ENCODE measurements around the gene CAPN15. TPM values are rescaled to one million over a fixed set of nuclear protein-coding genes. Genes with fewer than 3 reads are reported as not detected.

The CAPN15 gene
- polyA plus RNA-seq, 3 donors = 3.4 to 42.6 (median 3.9) TPM

DNA sequence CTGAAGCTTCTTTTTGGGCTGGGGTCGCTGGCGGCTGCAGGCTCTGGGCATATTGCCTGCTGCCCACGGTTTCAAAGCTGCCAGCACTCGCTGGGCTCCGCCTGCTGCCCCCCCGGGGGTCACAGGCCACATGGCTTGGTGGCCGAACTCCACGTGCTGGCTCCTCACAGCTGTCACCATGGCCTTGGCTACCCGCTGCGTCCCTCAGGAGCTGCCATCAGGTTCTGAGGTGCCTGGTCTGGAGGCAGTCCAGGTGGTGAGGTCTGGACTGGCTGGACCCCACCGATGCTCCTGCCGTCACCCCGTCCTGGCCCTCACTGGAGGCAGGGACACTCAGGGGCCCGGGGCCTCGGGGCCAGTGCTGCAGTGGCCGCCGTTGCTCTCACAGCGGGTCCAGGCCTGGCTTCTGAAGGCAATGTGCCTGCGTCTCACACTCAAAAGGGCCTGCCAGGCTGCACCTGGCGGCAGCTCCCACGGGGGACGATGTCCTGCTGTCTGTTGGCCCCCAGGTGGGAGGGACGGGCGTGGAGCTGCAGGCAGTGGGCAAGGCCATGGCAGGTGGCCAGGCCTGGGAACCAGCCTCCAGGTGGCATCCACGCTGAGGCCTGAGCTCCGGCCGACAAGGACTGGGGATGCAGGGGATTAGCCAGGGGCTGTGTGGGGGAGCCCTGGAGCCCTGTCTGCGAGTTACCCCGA lies 13.3 kb downstream of the CAPN15 start:
- Mint-ChIP-seq H3K27ac (no peak overlapping the region), H3K9me3 (no peaks in the 10 kb centered on the region), H3K36me3 (peaks cover 22 to 35% of the 10 kb centered on the region in 2 donors), H3K4me1 (no peaks in the 10 kb centered on the region), H3K4me3 (no peak overlapping the region), H3K27me3 (ENCODE audit: low read depth in 3 of 3) (no peaks in the 10 kb centered on the region)
- intact Hi-C loops (cut with micrococcal nuclease) = no loop called here
- Histone ChIP-seq H3K4me1 (ENCODE audit: control insufficient read depth in 1 of 2, insufficient read depth in 2 of 2, low read length in 2 of 2) (peaks cover under 1 to 2% of the 10 kb centered on the region in 2 donors), H4K20me1 (ENCODE audit: insufficient read depth, low read length) (peaks cover 95% of the 10 kb centered on the region), H3K79me2 (ENCODE audit: insufficient read depth, low read length) (peaks cover 67% of the 10 kb centered on the region), H3K27ac (ENCODE audit: low read depth in 1 of 2, low read length in 2 of 2) (no peak overlapping the region), H3K4me3 (replicated peaks in 1 of 3; ENCODE audit: low read depth in 2 of 3, low read length in 3 of 3) (no peak overlapping the region), H3K4me2 (replicated peaks; ENCODE audit: extremely low read depth, low read length, poor library complexity, severe bottlenecking) (no peak overlapping the region), H3K9me3 (replicated peaks in 1 of 2; ENCODE audit: control insufficient read depth in 1 of 2, insufficient read depth in 1 of 2, low read length in 2 of 2) (no peaks in the 10 kb centered on the region), H3K9ac (ENCODE audit: insufficient read depth, low read length, poor library complexity, severe bottlenecking) (no peak overlapping the region), H2AFZ (ENCODE audit: insufficient read depth, low read depth, low read length, poor library complexity, severe bottlenecking) (no peak overlapping the region), H3K36me3 (replicated peaks in 1 of 2; ENCODE audit: control insufficient read depth in 1 of 2, insufficient read depth in 2 of 2, low read length in 2 of 2) (peaks cover 24 to 46% of the 10 kb centered on the region in 2 donors), H3K27me3 (ENCODE audit: control insufficient read depth in 2 of 2, insufficient read depth in 2 of 2, low read length in 2 of 2) (no peaks in the 10 kb centered on the region)
- TF ChIP-seq, protein P1, sequence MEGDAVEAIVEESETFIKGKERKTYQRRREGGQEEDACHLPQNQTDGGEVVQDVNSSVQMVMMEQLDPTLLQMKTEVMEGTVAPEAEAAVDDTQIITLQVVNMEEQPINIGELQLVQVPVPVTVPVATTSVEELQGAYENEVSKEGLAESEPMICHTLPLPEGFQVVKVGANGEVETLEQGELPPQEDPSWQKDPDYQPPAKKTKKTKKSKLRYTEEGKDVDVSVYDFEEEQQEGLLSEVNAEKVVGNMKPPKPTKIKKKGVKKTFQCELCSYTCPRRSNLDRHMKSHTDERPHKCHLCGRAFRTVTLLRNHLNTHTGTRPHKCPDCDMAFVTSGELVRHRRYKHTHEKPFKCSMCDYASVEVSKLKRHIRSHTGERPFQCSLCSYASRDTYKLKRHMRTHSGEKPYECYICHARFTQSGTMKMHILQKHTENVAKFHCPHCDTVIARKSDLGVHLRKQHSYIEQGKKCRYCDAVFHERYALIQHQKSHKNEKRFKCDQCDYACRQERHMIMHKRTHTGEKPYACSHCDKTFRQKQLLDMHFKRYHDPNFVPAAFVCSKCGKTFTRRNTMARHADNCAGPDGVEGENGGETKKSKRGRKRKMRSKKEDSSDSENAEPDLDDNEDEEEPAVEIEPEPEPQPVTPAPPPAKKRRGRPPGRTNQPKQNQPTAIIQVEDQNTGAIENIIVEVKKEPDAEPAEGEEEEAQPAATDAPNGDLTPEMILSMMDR (IDR thresholded peaks at IDR 0.05) = no peak
- no peak for DNase-seq
- WGBS (ENCODE audit: insufficient coverage) = 98% methylated on average over 29 of the region's 29 CpGs

DNA sequence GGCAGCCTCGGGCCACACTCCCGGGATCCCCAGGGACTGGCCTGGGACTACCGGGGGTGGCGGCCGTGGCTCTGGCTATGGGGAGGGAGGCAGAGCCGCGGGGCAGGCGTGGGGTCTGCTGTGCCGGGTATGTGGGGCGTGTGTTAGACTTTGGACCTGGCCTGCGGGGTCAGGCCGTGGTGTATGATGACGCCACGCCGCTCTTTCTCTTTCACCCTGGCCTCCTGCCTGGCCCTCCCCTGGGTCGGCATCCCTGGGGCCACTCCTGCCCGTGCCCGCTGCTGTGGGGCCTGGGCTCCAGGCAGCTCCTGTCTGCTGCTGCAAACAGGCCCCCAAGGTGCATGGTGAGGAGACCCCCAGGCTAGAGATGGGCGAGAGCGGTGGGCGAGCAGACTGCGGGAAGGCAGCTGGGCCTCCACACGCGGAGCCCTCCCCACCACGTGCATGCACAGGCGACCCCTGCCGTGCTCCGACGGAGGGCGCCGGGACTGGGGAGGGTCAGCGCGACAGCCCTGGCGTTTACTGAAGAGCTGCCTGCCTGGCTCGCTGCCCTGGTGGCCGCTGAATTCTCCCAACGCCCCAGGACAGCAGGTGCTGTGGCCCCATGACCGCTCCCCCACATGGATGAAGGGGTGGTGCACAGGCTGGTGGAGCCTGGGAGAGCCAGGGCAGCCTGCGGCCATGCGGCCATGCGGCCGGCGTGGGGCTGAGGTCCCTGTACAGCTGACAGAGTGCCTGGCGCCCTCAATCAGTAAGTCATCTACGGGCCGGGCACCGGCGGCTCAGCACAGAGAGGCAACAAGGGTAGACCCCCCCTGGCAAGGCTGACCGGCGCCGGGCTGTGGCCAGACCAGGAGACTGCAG lies 16.0 kb downstream of the CAPN15 start:
- Histone ChIP-seq H2AFZ (ENCODE audit: insufficient read depth, low read depth, low read length, poor library complexity, severe bottlenecking) (no peak overlapping the region), H3K4me2 (replicated peaks; ENCODE audit: extremely low read depth, low read length, poor library complexity, severe bottlenecking) (no peak overlapping the region), H3K27me3 (ENCODE audit: control insufficient read depth in 2 of 2, insufficient read depth in 2 of 2, low read length in 2 of 2) (no peaks in the 10 kb centered on the region), H3K36me3 (replicated peaks in 1 of 2; ENCODE audit: control insufficient read depth in 1 of 2, insufficient read depth in 2 of 2, low read length in 2 of 2) (peaks cover 16 to 33% of the 10 kb centered on the region in 2 donors), H3K27ac (ENCODE audit: low read depth in 1 of 2, low read length in 2 of 2) (no peak overlapping the region), H3K9me3 (replicated peaks in 1 of 2; ENCODE audit: control insufficient read depth in 1 of 2, insufficient read depth in 1 of 2, low read length in 2 of 2) (no peaks in the 10 kb centered on the region), H3K9ac (ENCODE audit: insufficient read depth, low read length, poor library complexity, severe bottlenecking) (no peak overlapping the region), H3K4me3 (replicated peaks in 1 of 3; ENCODE audit: low read depth in 2 of 3, low read length in 3 of 3) (no peak overlapping the region), H3K79me2 (ENCODE audit: insufficient read depth, low read length) (peaks cover 43% of the 10 kb centered on the region), H4K20me1 (ENCODE audit: insufficient read depth, low read length) (peaks cover 90% of the 10 kb centered on the region), H3K4me1 (ENCODE audit: control insufficient read depth in 1 of 2, insufficient read depth in 2 of 2, low read length in 2 of 2) (peaks cover 0 to 14% of the 10 kb centered on the region in 2 donors)
- H3K4me1 Mint-ChIP-seq = no peaks in the 10 kb centered on the region
- no peaks in the 10 kb centered on the region for H3K27me3 Mint-ChIP-seq (ENCODE audit: low read depth in 3 of 3)
- H3K9me3 Mint-ChIP-seq = no peaks in the 10 kb centered on the region
- TF ChIP-seq, protein P1 (IDR thresholded peaks at IDR 0.05) = no peak
- H3K4me3 Mint-ChIP-seq = no peak overlapping the region
- peak overlapping the region in 1 of 7 donors; percentile 64 for H3K27ac Mint-ChIP-seq
- 96% methylated on average over 48 of the region's 51 CpGs for WGBS (ENCODE audit: insufficient coverage)
- intact Hi-C loops (cut with micrococcal nuclease) = no loop called here
- DNase-seq = no peak
- peaks cover 7 to 13% of the 10 kb centered on the region in 2 donors for H3K36me3 Mint-ChIP-seq

All from CD14-positive monocyte (primary cell).